H9 (cell line): ENCODE data around the gene ARHGAP8. TPM values are rescaled to one million over a fixed set of nuclear protein-coding genes. Genes with fewer than 3 reads are reported as not detected.

Experiments used
- DNase-seq: peaks from one replicate; pipeline ENCODE4 v3.0.0-alpha.2; 2017
- H2AFZ ChIP-seq: one replicate; pipeline ENCODE4 v1.6.1; 2013; ENCODE audit warnings: mild to moderate bottlenecking, low read length, control low read depth, moderate library complexity
- H2AK5ac ChIP-seq: 2 replicates; pipeline ENCODE4 v1.6.1; 2013; ENCODE audit warnings: low read length, control low read depth, mixed read lengths; ENCODE audit not compliant: insufficient read length
- H2BK120ac ChIP-seq: one replicate; pipeline ENCODE4 v1.6.1; 2013; ENCODE audit warnings: low read depth, mild to moderate bottlenecking, low read length, control low read depth, inconsistent platforms; ENCODE audit not compliant: poor library complexity, severe bottlenecking
- H2BK12ac ChIP-seq: 2 replicates; pipeline ENCODE4 v1.6.1; 2013; ENCODE audit warnings: low read length, control low read depth, mixed read lengths, low read depth; ENCODE audit not compliant: insufficient read length
- H2BK15ac ChIP-seq: 2 replicates; pipeline ENCODE4 v1.6.1; 2013; ENCODE audit warnings: low read depth, low read length, control low read depth
- H2BK20ac ChIP-seq: one replicate; pipeline ENCODE4 v1.6.1; 2013; ENCODE audit warnings: low read depth, mild to moderate bottlenecking, low read length, control low read depth, inconsistent platforms; ENCODE audit not compliant: poor library complexity, severe bottlenecking
- H2BK5ac ChIP-seq: 2 replicates; pipeline ENCODE4 v1.6.1; 2013; ENCODE audit warnings: low read length, control low read depth, mixed read lengths; ENCODE audit not compliant: insufficient read length
- H3K14ac ChIP-seq: 2 replicates; pipeline ENCODE4 v1.6.1; 2013; ENCODE audit warnings: low read length, control low read depth; ENCODE audit not compliant: insufficient read depth
- H3K18ac ChIP-seq: 2 replicates; pipeline ENCODE4 v1.6.1; 2013; ENCODE audit warnings: low read depth, mild to moderate bottlenecking, mixed read lengths, low read length, control low read depth; ENCODE audit not compliant: insufficient read length
- H3K23ac ChIP-seq: 2 replicates; pipeline ENCODE4 v1.6.1; 2013; ENCODE audit warnings: low read length, control low read depth, mixed read lengths, low read depth; ENCODE audit not compliant: insufficient read length
- H3K23me2 ChIP-seq: 2 replicates; pipeline ENCODE4 v1.6.1; 2013; ENCODE audit warnings: low read depth, mild to moderate bottlenecking, mixed read lengths, low read length, control low read depth; ENCODE audit not compliant: insufficient read length, poor library complexity, severe bottlenecking
- H3K27ac ChIP-seq: 2 replicates; pipeline ENCODE4 v1.5.1; 2013; ENCODE audit warnings: low read length, control low read depth, mixed read lengths, low read depth; ENCODE audit not compliant: insufficient read length
- H3K27me3 ChIP-seq: 2 replicates; pipeline ENCODE4 v1.6.1; 2013; ENCODE audit warnings: low read length, control low read depth, inconsistent platforms; ENCODE audit not compliant: insufficient read depth
- H3K4ac ChIP-seq: 2 replicates; pipeline ENCODE4 v1.6.1; 2013; ENCODE audit warnings: low read depth, mild to moderate bottlenecking, control low read depth, inconsistent platforms, low read length, moderate library complexity
- H3K4me1 ChIP-seq: 2 replicates; pipeline ENCODE4 v1.6.1; 2013; ENCODE audit warnings: low read length, control low read depth, inconsistent platforms; ENCODE audit not compliant: insufficient read depth
- H3K4me2 ChIP-seq: 2 replicates; pipeline ENCODE4 v1.6.1; 2013; ENCODE audit warnings: low read length, control low read depth, mixed read lengths; ENCODE audit not compliant: insufficient read length, insufficient read depth
- H3K56ac ChIP-seq: 2 replicates; pipeline ENCODE4 v1.6.1; 2013; ENCODE audit warnings: low read depth, mild to moderate bottlenecking, mixed read lengths, low read length, control low read depth; ENCODE audit not compliant: insufficient read length
- H3K79me1 ChIP-seq: 2 replicates; pipeline ENCODE4 v1.6.1; 2013; ENCODE audit warnings: low read depth, mild to moderate bottlenecking, moderate library complexity, low read length, control low read depth, inconsistent platforms; ENCODE audit not compliant: insufficient read depth, poor library complexity, severe bottlenecking
- H3K79me2 ChIP-seq: 2 replicates; pipeline ENCODE4 v1.6.1; 2013; ENCODE audit warnings: low read length, control low read depth, inconsistent platforms; ENCODE audit not compliant: insufficient read depth
- H3K9ac ChIP-seq: 2 replicates; pipeline ENCODE4 v1.6.1; 2013; ENCODE audit warnings: low read length, control low read depth, mixed read lengths; ENCODE audit not compliant: insufficient read length; ENCODE audit errors: extremely low read depth
- H3K9me3 ChIP-seq: one replicate; pipeline ENCODE4 v1.6.1; 2013; ENCODE audit warnings: low read depth, low read length, inconsistent platforms; ENCODE audit not compliant: control insufficient read depth
- H3T11ph ChIP-seq: one replicate; pipeline ENCODE4 v1.6.1; 2013; ENCODE audit warnings: mild to moderate bottlenecking, low read length, control low read depth, inconsistent platforms
- H4K20me1 ChIP-seq: one replicate; pipeline ENCODE4 v1.6.1; 2013; ENCODE audit not compliant: control insufficient read depth, insufficient read length, insufficient read depth
- H4K5ac ChIP-seq: 2 replicates; pipeline ENCODE4 v1.6.1; 2013; ENCODE audit warnings: low read depth, mild to moderate bottlenecking, mixed read lengths, low read length, control low read depth; ENCODE audit not compliant: insufficient read length
- H4K8ac ChIP-seq: replicated peaks from 2 replicates; pipeline ENCODE4 v1.6.1; 2013; ENCODE audit warnings: low read length, control low read depth, mixed read lengths, low read depth; ENCODE audit not compliant: insufficient read length
- H4K91ac ChIP-seq: 2 replicates; pipeline ENCODE4 v1.6.1; 2013; ENCODE audit warnings: low read depth, mild to moderate bottlenecking, moderate library complexity, mixed read lengths, low read length, control low read depth; ENCODE audit not compliant: insufficient read length
- H3K27ac Mint-ChIP-seq, 3 experiments: 2 replicates in 2 of 3; 3 replicates in 1 of 3; pipeline ENCODE4 v1.8.0; 2020 to 2021; ENCODE audit warnings: mixed read lengths in 3 of 3, mild to moderate bottlenecking in 1 of 3, moderate library complexity in 1 of 3
- H3K27me3 Mint-ChIP-seq: 2 replicates; pipeline ENCODE4 v1.8.0; 2021; ENCODE audit warnings: low read depth, mild to moderate bottlenecking, moderate library complexity, mixed read lengths
- H3K36me3 Mint-ChIP-seq, 3 experiments: 2 replicates in 2 of 3; 3 replicates in 1 of 3; pipeline ENCODE4 v1.8.0; 2020 to 2021; ENCODE audit warnings: low read depth in 3 of 3, mixed read lengths in 3 of 3; ENCODE audit not compliant: insufficient read depth in 1 of 3
- H3K4me1 Mint-ChIP-seq, 2 experiments: 2 replicates each; pipeline ENCODE4 v1.8.0; 2020; ENCODE audit warnings: mixed read lengths in 2 of 2
- H3K4me3 Mint-ChIP-seq, 2 experiments: 2 replicates in 1 of 2; 3 replicates in 1 of 2; pipeline ENCODE4 v1.8.0; 2020 to 2021; ENCODE audit warnings: mild to moderate bottlenecking in 2 of 2, mixed read lengths in 2 of 2, moderate library complexity in 1 of 2
- H3K9me3 Mint-ChIP-seq, 2 experiments: 2 replicates in 1 of 2; 3 replicates in 1 of 2; pipeline ENCODE4 v1.8.0; 2020; ENCODE audit warnings: mild to moderate bottlenecking in 2 of 2, mixed read lengths in 2 of 2, moderate library complexity in 1 of 2
- CTCF ChIP-seq: fragments of 200-600 bp; sonication (generic); conservative IDR thresholded peaks from 3 replicates; pipeline ENCODE4 v1.8.0; 2021; ENCODE audit warnings: antibody characterized with exemption, mild to moderate bottlenecking
- WGBS: extraction: QIAGEN DNeasy Blood & Tissue Kit; methylation state at CpG from one replicate; pipeline ENCODE4 v1.1.7; 2013; ENCODE audit warnings: missing lambda C conversion rate, low lambda C conversion rate, mixed read lengths; ENCODE audit not compliant: insufficient read length; ENCODE audit errors: extremely low coverage; 5-methylcytosine and 5-hydroxymethylcytosine counted together
- total RNA-seq: library from RNA; stranded (reverse); gene quantifications from 2 replicates; pipeline ENCODE4 v1.2.1, GENCODE V29; 2021

The ARHGAP8 gene
- total RNA-seq, 1 experiment from 2014 or later = 35.4 TPM

- Histone ChIP-seq H3K4ac (no peak overlapping the region), H2BK20ac (no peak overlapping the region), H2BK5ac (no peak overlapping the region), H3K14ac (no peak overlapping the region), H2BK120ac (no peak overlapping the region), H3T11ph (no peak overlapping the region), H2BK15ac (no peak overlapping the region), H3K27me3 (no peaks in the 10 kb centered on the region), H2AFZ (no peak overlapping the region), H2BK12ac (no peak overlapping the region), H4K8ac (no peak overlapping the region), H3K9ac (no peak overlapping the region), H4K5ac (no peak overlapping the region), H3K18ac (no peak overlapping the region), H2AK5ac (no peak overlapping the region), H4K20me1 (no peaks in the 10 kb centered on the region), H3K4me2 (no peak overlapping the region), H3K4me1 (no peaks in the 10 kb centered on the region), H3K79me1 (no peaks in the 10 kb centered on the region), H3K23ac (no peak overlapping the region), H3K79me2 (no peaks in the 10 kb centered on the region), H3K56ac (no peak overlapping the region), H3K9me3 (no peaks in the 10 kb centered on the region), H3K23me2 (no peaks in the 10 kb centered on the region), H3K27ac (no peak overlapping the region), H4K91ac (no peak overlapping the region)
- no peaks in the 10 kb centered on the region; a peak in 2 of 4 replicates for H3K4me1 Mint-ChIP-seq
- DNase-seq = no peak
- H3K4me3 Mint-ChIP-seq = no peak overlapping the region
- H3K27me3 Mint-ChIP-seq = no peaks in the 10 kb centered on the region; the same call in 1 of the 2 replicates
- TF ChIP-seq CTCF = no peak
- peaks cover 0 to 7% of the 10 kb centered on the region in 2 experiments; a peak in 3 of 5 replicates for H3K9me3 Mint-ChIP-seq
- H3K27ac Mint-ChIP-seq = no peak overlapping the region; a peak in 2 of 7 replicates
- WGBS = no CpG with 5 or more reads among the region's 16 CpGs
- H3K36me3 Mint-ChIP-seq = peaks cover 15 to 21% (median 20%) of the 10 kb centered on the region in 3 experiments
These were observed 94.4 kb downstream of the ARHGAP8 start for GRCh38 chr22:44846726-44847275.
